Fibroblast of the aortic adventitia (primary cell): ENCODE results near the gene CCDC27. TPM values are rescaled to one million over a fixed set of nuclear protein-coding genes. Genes with fewer than 3 reads are reported as not detected.

Experiments
- DNase-seq: peaks from one replicate; pipeline ENCODE4 v3.0.0-alpha.2; 2010; ENCODE audit warnings: low read depth
- H3K4me3 ChIP-seq: 2 replicates; pipeline ENCODE4 v1.5.1; 2011; ENCODE audit warnings: low read depth, mild to moderate bottlenecking, control low read depth, low read length, moderate library complexity
- total RNA-seq: library from RNA; depleted of rRNA; stranded (reverse); fragments of >200 nt; gene quantifications from 2 replicates; pipeline ENCODE4 v1.2.3, GENCODE V29; 2012; ENCODE audit warnings: low replicate concordance
- TF ChIP-seq, protein P1 (sequence below): IDR thresholded peaks from 2 replicates; pipeline ENCODE4 v1.5.1; 2011; ENCODE audit warnings: mild to moderate bottlenecking, low read length, control low read depth, inconsistent platforms; ENCODE audit not compliant: insufficient read depth

CCDC27 gene
- total RNA-seq, 1 donor, result not detected

DNA sequence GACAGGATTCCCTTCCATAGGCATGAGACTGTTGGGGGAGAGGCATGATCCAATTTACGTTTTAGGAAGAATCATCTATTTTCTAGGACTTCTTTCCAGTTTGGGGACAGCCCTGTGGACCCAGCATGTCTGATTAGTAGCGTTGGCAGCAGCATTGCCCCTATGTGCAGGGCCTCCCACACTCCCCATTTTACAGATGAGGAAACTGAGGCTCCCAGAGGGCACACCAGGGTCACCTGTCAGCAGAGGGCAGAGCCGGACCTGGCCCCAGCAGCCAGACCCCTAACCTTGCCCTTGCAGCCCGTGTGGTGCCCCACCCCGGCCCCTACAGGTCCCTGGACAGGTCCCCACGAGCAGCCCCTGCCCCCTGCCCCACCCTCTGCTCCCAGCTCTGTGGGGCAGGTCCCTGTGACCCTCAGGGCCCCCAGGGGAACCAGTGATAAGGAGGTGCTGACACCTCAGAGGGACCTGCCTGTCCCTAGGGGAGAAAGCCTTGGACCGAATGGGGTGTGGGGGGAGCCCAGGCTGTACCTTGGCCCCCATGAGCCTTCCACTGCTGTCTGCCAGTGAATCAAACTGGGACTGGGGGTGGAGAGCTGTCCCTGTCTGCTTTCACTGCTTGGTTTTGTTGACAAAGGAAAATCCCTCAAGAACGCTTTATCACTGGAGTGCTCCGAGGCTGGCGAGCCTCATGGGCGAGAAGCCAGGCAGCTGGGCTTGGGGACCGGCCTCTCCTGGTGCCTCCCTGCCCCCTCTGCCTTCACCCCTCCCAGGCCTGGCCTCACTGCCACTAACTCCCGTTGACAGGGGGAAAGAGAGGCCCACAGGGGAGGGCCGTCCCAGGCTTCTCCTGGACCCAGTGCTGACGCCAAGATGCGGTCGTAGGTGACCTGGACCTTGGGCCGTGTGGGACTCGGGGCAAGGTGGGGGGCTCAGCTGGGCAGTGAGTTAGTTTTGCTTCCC is 39.4 kb upstream of the CCDC27 start:
- TF ChIP-seq, protein P1, sequence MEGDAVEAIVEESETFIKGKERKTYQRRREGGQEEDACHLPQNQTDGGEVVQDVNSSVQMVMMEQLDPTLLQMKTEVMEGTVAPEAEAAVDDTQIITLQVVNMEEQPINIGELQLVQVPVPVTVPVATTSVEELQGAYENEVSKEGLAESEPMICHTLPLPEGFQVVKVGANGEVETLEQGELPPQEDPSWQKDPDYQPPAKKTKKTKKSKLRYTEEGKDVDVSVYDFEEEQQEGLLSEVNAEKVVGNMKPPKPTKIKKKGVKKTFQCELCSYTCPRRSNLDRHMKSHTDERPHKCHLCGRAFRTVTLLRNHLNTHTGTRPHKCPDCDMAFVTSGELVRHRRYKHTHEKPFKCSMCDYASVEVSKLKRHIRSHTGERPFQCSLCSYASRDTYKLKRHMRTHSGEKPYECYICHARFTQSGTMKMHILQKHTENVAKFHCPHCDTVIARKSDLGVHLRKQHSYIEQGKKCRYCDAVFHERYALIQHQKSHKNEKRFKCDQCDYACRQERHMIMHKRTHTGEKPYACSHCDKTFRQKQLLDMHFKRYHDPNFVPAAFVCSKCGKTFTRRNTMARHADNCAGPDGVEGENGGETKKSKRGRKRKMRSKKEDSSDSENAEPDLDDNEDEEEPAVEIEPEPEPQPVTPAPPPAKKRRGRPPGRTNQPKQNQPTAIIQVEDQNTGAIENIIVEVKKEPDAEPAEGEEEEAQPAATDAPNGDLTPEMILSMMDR, result no peak
- H3K4me3 ChIP-seq, result no peak overlapping the region
- no peak for DNase-seq

DNA sequence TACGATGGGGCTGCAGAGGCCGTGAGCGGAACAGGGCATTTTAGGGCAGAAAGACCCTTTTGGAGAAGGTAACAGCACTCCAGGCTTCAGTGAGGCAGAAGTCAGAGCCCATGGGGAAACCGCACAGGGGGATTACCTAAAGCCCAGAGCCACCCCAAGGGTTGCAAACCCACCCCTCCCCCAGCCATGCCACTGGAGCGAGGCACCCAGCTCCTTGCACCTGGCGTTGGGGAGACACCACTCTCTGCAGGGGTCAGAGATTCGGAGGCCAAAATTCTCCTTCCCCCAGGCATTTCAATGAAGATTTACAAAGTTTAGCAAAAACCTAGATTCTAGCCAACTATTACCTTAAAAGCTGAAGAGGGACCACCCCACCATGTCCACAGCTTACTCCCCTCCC is 38.4 kb upstream of the CCDC27 start:
- no peak overlapping the region for H3K4me3 ChIP-seq
- TF ChIP-seq, protein P1, result no peak
- DNase-seq, result no peak

DNA sequence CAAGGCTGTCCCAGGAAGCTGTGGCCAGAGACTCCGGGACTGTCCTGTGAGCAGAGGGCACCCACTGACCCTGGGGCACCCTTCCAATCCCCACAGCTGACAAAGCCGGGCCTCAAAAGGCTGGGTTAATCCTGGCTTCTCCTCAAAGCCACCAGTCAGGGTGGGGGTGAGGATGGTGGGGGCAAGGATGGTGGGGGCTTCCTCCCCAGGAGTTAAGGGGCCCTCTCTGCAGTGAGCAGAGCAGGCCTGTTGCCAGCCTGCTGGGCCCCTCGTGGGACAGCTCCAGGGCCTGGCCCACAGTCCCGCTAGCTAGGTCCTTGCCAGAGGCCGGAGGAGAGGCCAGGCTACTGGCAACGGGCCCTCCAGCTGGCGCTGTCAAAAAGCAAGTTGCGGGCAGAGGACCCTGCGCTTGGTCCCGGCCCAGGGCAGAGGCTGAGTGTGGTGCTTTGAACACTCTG is 37.9 kb upstream of the CCDC27 start:
- DNase-seq, result no peak
- no peak overlapping the region for H3K4me3 ChIP-seq
- TF ChIP-seq, protein P1, result no peak

DNA sequence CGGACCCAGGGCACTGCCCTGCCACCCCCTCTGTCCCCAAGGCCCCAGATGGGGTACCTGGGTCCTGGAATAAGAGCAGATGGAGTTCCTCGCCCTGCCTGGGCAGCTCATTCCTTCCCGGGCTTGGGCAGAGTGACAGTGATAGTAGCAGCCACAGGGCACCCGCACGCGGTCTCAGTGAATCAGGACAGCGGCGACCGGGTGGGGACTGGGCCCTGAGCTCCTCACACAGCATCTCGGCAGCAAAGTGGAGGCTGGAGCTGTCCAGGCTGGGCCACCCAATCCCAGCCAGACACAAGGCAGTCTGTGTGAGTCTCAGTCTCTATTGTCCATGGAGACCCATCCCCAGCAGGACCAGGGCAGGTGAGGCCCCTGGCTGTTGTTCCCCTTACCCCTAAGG is 37.4 kb upstream of the CCDC27 start:
- TF ChIP-seq, protein P1, result no peak
- no peak overlapping the region for H3K4me3 ChIP-seq
- no peak for DNase-seq

DNA sequence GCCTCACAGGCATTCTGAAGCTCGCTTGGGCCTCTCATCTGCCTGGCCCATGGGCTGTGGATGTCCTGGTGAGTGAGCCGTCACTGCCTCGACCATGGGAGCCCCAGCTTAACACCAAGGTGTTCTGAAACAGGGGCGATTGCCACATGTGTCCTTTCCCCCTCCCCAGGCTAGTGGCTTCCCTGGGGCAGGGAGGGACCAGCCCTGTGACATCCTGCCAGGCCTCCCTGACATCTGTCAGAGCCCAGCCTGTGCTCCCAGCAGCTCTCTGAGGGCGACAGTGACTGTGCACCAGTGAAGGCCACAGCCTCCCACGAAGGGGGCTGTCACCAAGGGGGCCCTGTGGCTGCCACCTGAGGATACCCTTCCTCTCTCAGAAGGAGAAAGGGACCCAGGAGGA is 35.9 kb upstream of the CCDC27 start:
- DNase-seq, result no peak
- TF ChIP-seq, protein P1, result no peak

DNA sequence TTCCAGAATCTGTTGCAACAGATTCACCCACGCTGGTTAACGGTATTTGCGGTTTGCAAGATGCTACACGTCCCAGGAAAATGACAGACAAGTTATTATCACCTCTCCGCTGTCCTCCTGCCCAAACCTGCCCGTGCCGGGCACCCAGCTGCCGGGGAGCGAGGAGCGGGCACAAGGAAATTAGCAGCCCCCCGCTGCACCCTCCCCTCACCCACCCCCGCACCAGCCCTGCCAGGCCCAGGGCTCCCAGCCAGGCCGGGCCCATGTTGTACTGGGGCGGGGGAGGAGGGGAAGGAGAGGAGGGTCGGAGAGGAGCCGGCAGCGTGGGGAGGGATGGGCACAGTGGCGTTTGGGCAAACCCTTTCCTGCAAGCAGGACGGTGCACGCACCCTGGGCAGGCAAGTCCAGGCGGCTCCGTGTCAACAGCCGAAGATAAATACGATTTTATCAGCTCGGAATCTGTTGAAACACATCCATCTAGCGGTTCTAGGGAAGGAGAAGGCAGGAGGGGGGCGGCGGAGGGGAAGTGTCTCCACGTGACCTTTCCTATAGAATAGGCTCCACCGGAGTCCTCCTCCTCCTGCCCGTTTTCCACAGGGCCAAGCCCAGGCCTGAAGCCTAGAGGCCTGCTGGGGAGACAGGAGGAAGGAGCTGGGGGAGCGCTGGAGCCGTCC is 35.1 kb upstream of the CCDC27 start:
- no peak for DNase-seq
- no peak overlapping the region for H3K4me3 ChIP-seq
- TF ChIP-seq, protein P1, result no peak

More for the DNA sequence above, 35.9 kb upstream of the CCDC27 start:
- H3K4me3 ChIP-seq, result no peak overlapping the region
